ENCODE measurements around the gene IPCEF1. TPM values are rescaled to one million over a fixed set of nuclear protein-coding genes. Genes with fewer than 3 reads are reported as not detected.

Gene IPCEF1
- total RNA-seq, 1 experiment from 2014 or later, result 0.28 TPM

DNA sequence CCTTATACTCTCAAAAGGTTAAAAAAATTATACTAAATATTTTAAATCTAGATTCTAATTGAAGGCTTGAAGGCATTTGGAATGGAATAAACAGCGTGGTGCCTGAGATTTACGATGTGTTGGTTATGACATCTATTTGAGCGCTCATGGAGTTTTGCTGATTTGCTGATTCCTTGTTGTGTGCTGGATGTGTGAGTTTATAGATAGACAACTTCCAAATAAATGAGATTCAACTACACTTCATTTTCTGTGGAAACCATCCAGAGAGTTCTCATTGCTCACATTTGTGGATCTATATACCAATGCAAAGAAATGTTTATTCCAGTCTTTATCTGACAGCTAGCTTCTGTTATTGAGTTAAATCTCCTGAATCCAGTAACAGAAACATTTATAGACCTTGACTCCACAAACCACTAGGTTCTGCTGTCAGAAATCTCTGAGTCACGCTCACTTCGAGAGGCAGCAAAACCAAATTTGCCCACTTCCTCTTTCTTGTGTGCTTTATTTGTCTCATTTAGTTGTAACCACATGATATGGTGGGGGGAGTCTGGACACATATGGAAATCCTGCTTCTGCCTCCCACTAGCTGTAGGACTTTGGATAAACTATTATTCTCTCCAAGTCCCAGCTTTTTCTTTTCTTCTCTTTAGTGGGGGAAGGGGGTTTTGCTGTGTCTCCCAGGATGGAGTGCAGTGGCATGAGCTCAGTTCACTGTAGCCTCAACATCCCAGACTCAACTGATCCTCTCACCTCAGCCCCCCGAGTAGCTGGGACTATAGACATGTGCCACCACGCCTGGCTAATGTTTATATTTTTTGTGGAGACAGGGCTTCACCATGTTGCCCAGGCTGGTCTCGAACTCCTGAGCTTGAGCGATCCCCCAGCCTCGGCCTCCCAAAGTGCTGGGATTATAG is 54.5 kb downstream of the IPCEF1 start:
- Histone ChIP-seq H3K9me3 (ENCODE audit: control insufficient read depth, insufficient read depth, low read depth, low read length) (no peaks in the 10 kb centered on the region), H3K27ac (ENCODE audit: low read length) (no peak overlapping the region), H3K4me3 (ENCODE audit: low read depth in 2 of 2, low read length in 2 of 2) (no peak overlapping the region), H3K4me1 (ENCODE audit: control insufficient read depth, insufficient read depth, low read length) (peaks cover 10% of the 10 kb centered on the region), H3K27me3 (ENCODE audit: control insufficient read depth, insufficient read depth, low read length) (no peaks in the 10 kb centered on the region), H3K36me3 (ENCODE audit: control insufficient read depth, insufficient read depth, low read length) (no peaks in the 10 kb centered on the region)
- intact Hi-C loops (cut with micrococcal nuclease; ENCODE audit: unreplicated experiment), result no loop called here
- no peak for ATAC-seq
- no peak for DNase-seq (ENCODE audit: low read depth, low spot score)
- ChIA-PET POLR2A (no interaction called here), CTCF (interaction anchor here (0.6 kb wide), 2 partner anchors 57 to 192 kb away, joined by 3 to 4 read pairs; no protein-coding TSS in a partner anchor)
- BruUV-seq (replicated peaks), result no TSS peak
- in situ Hi-C loops (cut with HindIII; ENCODE audit: low pct_unique_long_range_greater_than_20kb, low sequenced_read_pairs), result no loop called here
- no peak for TF ChIP-seq SIN3A (IDR thresholded peaks at IDR 0.05; ENCODE audit: borderline replicate concordance, insufficient read depth, low read depth, low read length)
- TF ChIP-seq POLR2AphosphoS5 (IDR thresholded peaks at IDR 0.05; ENCODE audit: low read depth, low read length), result no peak
- TF ChIP-seq, protein P1, sequence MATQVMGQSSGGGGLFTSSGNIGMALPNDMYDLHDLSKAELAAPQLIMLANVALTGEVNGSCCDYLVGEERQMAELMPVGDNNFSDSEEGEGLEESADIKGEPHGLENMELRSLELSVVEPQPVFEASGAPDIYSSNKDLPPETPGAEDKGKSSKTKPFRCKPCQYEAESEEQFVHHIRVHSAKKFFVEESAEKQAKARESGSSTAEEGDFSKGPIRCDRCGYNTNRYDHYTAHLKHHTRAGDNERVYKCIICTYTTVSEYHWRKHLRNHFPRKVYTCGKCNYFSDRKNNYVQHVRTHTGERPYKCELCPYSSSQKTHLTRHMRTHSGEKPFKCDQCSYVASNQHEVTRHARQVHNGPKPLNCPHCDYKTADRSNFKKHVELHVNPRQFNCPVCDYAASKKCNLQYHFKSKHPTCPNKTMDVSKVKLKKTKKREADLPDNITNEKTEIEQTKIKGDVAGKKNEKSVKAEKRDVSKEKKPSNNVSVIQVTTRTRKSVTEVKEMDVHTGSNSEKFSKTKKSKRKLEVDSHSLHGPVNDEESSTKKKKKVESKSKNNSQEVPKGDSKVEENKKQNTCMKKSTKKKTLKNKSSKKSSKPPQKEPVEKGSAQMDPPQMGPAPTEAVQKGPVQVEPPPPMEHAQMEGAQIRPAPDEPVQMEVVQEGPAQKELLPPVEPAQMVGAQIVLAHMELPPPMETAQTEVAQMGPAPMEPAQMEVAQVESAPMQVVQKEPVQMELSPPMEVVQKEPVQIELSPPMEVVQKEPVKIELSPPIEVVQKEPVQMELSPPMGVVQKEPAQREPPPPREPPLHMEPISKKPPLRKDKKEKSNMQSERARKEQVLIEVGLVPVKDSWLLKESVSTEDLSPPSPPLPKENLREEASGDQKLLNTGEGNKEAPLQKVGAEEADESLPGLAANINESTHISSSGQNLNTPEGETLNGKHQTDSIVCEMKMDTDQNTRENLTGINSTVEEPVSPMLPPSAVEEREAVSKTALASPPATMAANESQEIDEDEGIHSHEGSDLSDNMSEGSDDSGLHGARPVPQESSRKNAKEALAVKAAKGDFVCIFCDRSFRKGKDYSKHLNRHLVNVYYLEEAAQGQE (IDR thresholded peaks at IDR 0.05; ENCODE audit: insufficient read depth in 1 of 2, low read depth in 2 of 2, low read length in 1 of 2), result no peak
- no peak for TF ChIP-seq TCF7L2 (IDR thresholded peaks at IDR 0.05; ENCODE audit: low read depth, low read length)
- TF ChIP-seq, protein P2, sequence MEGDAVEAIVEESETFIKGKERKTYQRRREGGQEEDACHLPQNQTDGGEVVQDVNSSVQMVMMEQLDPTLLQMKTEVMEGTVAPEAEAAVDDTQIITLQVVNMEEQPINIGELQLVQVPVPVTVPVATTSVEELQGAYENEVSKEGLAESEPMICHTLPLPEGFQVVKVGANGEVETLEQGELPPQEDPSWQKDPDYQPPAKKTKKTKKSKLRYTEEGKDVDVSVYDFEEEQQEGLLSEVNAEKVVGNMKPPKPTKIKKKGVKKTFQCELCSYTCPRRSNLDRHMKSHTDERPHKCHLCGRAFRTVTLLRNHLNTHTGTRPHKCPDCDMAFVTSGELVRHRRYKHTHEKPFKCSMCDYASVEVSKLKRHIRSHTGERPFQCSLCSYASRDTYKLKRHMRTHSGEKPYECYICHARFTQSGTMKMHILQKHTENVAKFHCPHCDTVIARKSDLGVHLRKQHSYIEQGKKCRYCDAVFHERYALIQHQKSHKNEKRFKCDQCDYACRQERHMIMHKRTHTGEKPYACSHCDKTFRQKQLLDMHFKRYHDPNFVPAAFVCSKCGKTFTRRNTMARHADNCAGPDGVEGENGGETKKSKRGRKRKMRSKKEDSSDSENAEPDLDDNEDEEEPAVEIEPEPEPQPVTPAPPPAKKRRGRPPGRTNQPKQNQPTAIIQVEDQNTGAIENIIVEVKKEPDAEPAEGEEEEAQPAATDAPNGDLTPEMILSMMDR (IDR thresholded peaks at IDR 0.05), result no peak

DNA sequence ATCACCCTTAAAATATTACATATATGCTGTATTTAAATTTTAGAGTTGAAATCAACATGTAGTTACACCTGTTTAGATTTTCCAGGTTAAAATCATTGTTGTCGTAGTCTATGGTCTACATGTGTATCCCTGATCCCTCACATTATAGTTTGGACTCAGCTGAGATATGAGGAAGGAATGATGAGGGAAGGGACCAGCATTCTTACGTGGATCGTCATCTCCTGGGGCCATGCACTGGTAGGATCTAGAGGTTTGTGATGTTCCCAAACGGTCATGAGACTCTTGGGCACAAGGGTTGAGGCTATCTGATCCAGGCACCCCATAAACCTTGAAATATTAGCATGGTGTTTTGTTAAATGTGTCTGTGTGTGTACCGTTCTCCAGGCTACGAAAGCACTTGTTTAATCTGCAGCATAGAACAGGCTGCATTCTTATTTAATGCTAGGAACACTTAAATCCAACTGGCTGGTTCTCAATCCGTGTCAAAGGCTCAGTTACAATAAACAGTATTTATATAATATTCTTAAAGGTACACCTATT is 55.4 kb downstream of the IPCEF1 start:
- Histone ChIP-seq H3K4me3 (ENCODE audit: low read depth in 2 of 2, low read length in 2 of 2) (no peak overlapping the region), H3K9me3 (ENCODE audit: control insufficient read depth, insufficient read depth, low read depth, low read length) (no peaks in the 10 kb centered on the region), H3K36me3 (ENCODE audit: control insufficient read depth, insufficient read depth, low read length) (no peaks in the 10 kb centered on the region), H3K27ac (ENCODE audit: low read length) (no peak overlapping the region), H3K27me3 (ENCODE audit: control insufficient read depth, insufficient read depth, low read length) (no peaks in the 10 kb centered on the region), H3K4me1 (ENCODE audit: control insufficient read depth, insufficient read depth, low read length) (peaks cover 10% of the 10 kb centered on the region)
- ATAC-seq (no peak), DNase-seq (ENCODE audit: low read depth, low spot score) (no peak)
- POLR2A ChIA-PET, result no interaction called here
- TF ChIP-seq POLR2AphosphoS5 (IDR thresholded peaks at IDR 0.05; ENCODE audit: low read depth, low read length) (no peak), TCF7L2 (IDR thresholded peaks at IDR 0.05; ENCODE audit: low read depth, low read length) (no peak), SIN3A (IDR thresholded peaks at IDR 0.05; ENCODE audit: borderline replicate concordance, insufficient read depth, low read depth, low read length) (no peak)
- TF ChIP-seq, protein P1 (IDR thresholded peaks at IDR 0.05; ENCODE audit: insufficient read depth in 1 of 2, low read depth in 2 of 2, low read length in 1 of 2), result no peak
- TF ChIP-seq, protein P2 (IDR thresholded peaks at IDR 0.05), result no peak
- in situ Hi-C loops (cut with HindIII; ENCODE audit: low pct_unique_long_range_greater_than_20kb, low sequenced_read_pairs), result no loop called here
- CTCF ChIA-PET, result no interaction called here
- intact Hi-C loops (cut with micrococcal nuclease; ENCODE audit: unreplicated experiment), result no loop called here
- no TSS peak for BruUV-seq (replicated peaks)
